NCI-H1105 (cell line): ENCODE measurements around the gene NNMT.

Experiments used
- DNase-seq: peaks from one replicate; lab custom pipeline; 2025; lab: John Stamatoyannopoulos, UW

Gene NNMT

GRCh38 chr11:114263513-114264170 lies 32.6 kb upstream of the NNMT start:
- DNase-seq, result no peak

GRCh38 chr11:114264381-114264780 lies 31.8 kb upstream of the NNMT start:
- no peak for DNase-seq

- no peak for DNase-seq
Observed at GRCh38 chr11:114265122-114265878, 30.9 kb upstream of the NNMT start.

- no peak for DNase-seq
Observed at GRCh38 chr11:114269498-114269897, 26.7 kb upstream of the NNMT start.

- DNase-seq, result no peak
Observed at GRCh38 chr11:114270531-114271270, 25.5 kb upstream of the NNMT start.

- DNase-seq, result no peak
Observed at GRCh38 chr11:114271316-114271715, 24.9 kb upstream of the NNMT start.

- no peak for DNase-seq
Observed at GRCh38 chr11:114272311-114272710, 23.9 kb upstream of the NNMT start.

- DNase-seq, result no peak
Observed at GRCh38 chr11:114273071-114273470, 23.1 kb upstream of the NNMT start.

GRCh38 chr11:114273890-114274635 lies 22.1 kb upstream of the NNMT start:
- no peak for DNase-seq

GRCh38 chr11:114274637-114275036 lies 21.6 kb upstream of the NNMT start:
- no peak for DNase-seq

GRCh38 chr11:114275280-114275679 lies 20.9 kb upstream of the NNMT start:
- DNase-seq, result no peak

- no peak for DNase-seq
Observed at GRCh38 chr11:114276077-114276476, 20.1 kb upstream of the NNMT start.

- no peak for DNase-seq
Observed at GRCh38 chr11:114277637-114278341, 18.4 kb upstream of the NNMT start.

GRCh38 chr11:114278342-114279065 lies 17.7 kb upstream of the NNMT start:
- no peak for DNase-seq

- DNase-seq, result no peak
Observed at GRCh38 chr11:114279792-114280546, 16.2 kb upstream of the NNMT start.

- peak; percentile 56 for DNase-seq
Observed at GRCh38 chr11:114280696-114281095, 15.5 kb upstream of the NNMT start.

GRCh38 chr11:114281388-114281956 lies 14.7 kb upstream of the NNMT start:
- no peak for DNase-seq

GRCh38 chr11:114282488-114282887 lies 13.7 kb upstream of the NNMT start:
- no peak for DNase-seq

GRCh38 chr11:114283422-114283821 lies 12.8 kb upstream of the NNMT start:
- DNase-seq, result no peak

- peak; percentile 87 for DNase-seq
Observed at GRCh38 chr11:114284021-114284420, 12.2 kb upstream of the NNMT start.
